Small intestine (tissue), 7 donors: ENCODE data around the gene SART1. TPM values are rescaled to one million over a fixed set of nuclear protein-coding genes. Genes with fewer than 3 reads are reported as not detected.
"Not testable (repeated sequence)": the region's sequence is repeated elsewhere in the genome, so short reads cannot be mapped to it uniquely, and the experiment has no call there.

Experiments used
- DNase-seq, 2 donors: peaks; one replicate each; pipeline versions ENCODE4 v3.0.0 to v3.0.0-alpha.2; 2013
- FAIRE-seq: peaks from 2 replicates; lab custom pipeline; 2012; peaks lifted over from hg19 to GRCh38; lab: Jason Lieb, UNC
- H3K27ac ChIP-seq, 3 donors: one replicate each; pipeline ENCODE4 v1.5.1; 2013; ENCODE audit warnings: low read length in 2 of 3, mild to moderate bottlenecking in 2 of 3, control low read depth in 1 of 3, inconsistent platforms in 1 of 3, low read depth in 1 of 3, moderate library complexity in 1 of 3
- H3K27me3 ChIP-seq, 3 donors: one replicate each; pipeline ENCODE4 v1.6.1; 2013; ENCODE audit warnings: low read length in 3 of 3, inconsistent platforms in 1 of 3; ENCODE audit not compliant: control insufficient read depth in 3 of 3, insufficient read depth in 3 of 3
- H3K36me3 ChIP-seq, 3 donors: one replicate each; pipeline ENCODE4 v1.6.1; 2013; ENCODE audit warnings: low read length in 3 of 3, inconsistent platforms in 1 of 3, low read depth in 1 of 3, mild to moderate bottlenecking in 1 of 3, moderate library complexity in 1 of 3; ENCODE audit not compliant: control insufficient read depth in 3 of 3, insufficient read depth in 2 of 3
- H3K4me1 ChIP-seq, 3 donors: one replicate each; pipeline ENCODE4 v1.6.1; 2013; ENCODE audit warnings: low read length in 2 of 3, inconsistent platforms in 1 of 3, low read depth in 1 of 3, mild to moderate bottlenecking in 1 of 3, moderate library complexity in 1 of 3; ENCODE audit not compliant: control insufficient read depth in 3 of 3, insufficient read depth in 2 of 3
- H3K4me3 ChIP-seq, 3 donors: one replicate each; pipeline ENCODE4 v1.5.1; 2013; ENCODE audit warnings: low read length in 3 of 3, control low read depth in 1 of 3, inconsistent platforms in 1 of 3, low read depth in 1 of 3, mild to moderate bottlenecking in 1 of 3, moderate library complexity in 1 of 3
- H3K9me3 ChIP-seq, 2 donors: one replicate each; pipeline ENCODE4 v1.6.1; 2013; ENCODE audit warnings: low read depth in 1 of 2, low read length in 1 of 2; ENCODE audit not compliant: control insufficient read depth in 2 of 2, insufficient read depth in 1 of 2
- WGBS, 3 donors: extraction: QIAGEN DNeasy Blood & Tissue Kit; methylation state at CpG; one replicate each; pipeline ENCODE4 v1.1.7; 2013; 5-methylcytosine and 5-hydroxymethylcytosine counted together
- polyA plus RNA-seq, 4 donors: library from polyadenylated mRNA; stranded (reverse) in 3 of 4; unstranded in 1 of 4; fragments of 200-250 nt in 3 of 4; fragments of 120-200 nt in 1 of 4; gene quantifications; one replicate each; pipeline versions ENCODE4 v1.2.1 to v1.2.3, GENCODE V29; 2013
- donor health status: healthy with polysubstance abuse.
- donor health status: control.
- donor health status: control.
- donor health status: Bipolar disorder and iron deficiency.
- donor health status: healthy.

The SART1 gene
- polyA plus RNA-seq, 4 donors = 39.3 to 95.9 (median 52.9) TPM

GRCh38 chr11:66015454-66015881, 53.9 kb downstream of the SART1 start:
- no peak overlapping the region for H3K4me3 ChIP-seq
- no peak for DNase-seq
- H3K9me3 ChIP-seq = no peaks in the 10 kb centered on the region
- no peaks in the 10 kb centered on the region for H3K36me3 ChIP-seq
- no peak for FAIRE-seq
- WGBS, 3 donors = 83 to 96% (median 89%) methylated on average over 5 to 7 of the region's 7 CpGs
- no peak overlapping the region for H3K27ac ChIP-seq
- peaks cover 0 to 2% (median 0%) of the 10 kb centered on the region in 3 donors for H3K4me1 ChIP-seq
- peaks cover 0 to 34% (median 15%) of the 10 kb centered on the region in 3 donors for H3K27me3 ChIP-seq

GRCh38 chr11:66015936-66016792, 54.6 kb downstream of the SART1 start:
- no peak overlapping the region for H3K4me3 ChIP-seq
- peaks cover 0 to 27% (median 13%) of the 10 kb centered on the region in 3 donors for H3K27me3 ChIP-seq
- no peaks in the 10 kb centered on the region for H3K36me3 ChIP-seq
- FAIRE-seq (no peak), DNase-seq (no peak)
- H3K27ac ChIP-seq = no peak overlapping the region
- H3K4me1 ChIP-seq = peaks cover 0 to 2% (median 0%) of the 10 kb centered on the region in 3 donors
- WGBS, 3 donors = 80 to 82% (median 81%) methylated on average over 18 of the region's 18 CpGs
- no peaks in the 10 kb centered on the region for H3K9me3 ChIP-seq

- 83 to 85% (median 84%) methylated on average over 10 of the region's 10 CpGs for WGBS, 3 donors
- Histone ChIP-seq H3K9me3 (no peaks in the 10 kb centered on the region), H3K4me1 (peaks cover 0 to 2% (median 0%) of the 10 kb centered on the region in 3 donors), H3K27me3 (peaks cover 0 to 24% (median 12%) of the 10 kb centered on the region in 3 donors), H3K4me3 (no peak overlapping the region), H3K36me3 (no peaks in the 10 kb centered on the region), H3K27ac (no peak overlapping the region)
- FAIRE-seq (no peak), DNase-seq (no peak)
Measured at GRCh38 chr11:66016793-66017177, 55.3 kb downstream of the SART1 start.

GRCh38 chr11:66017321-66017720, 55.8 kb downstream of the SART1 start:
- WGBS, 3 donors = 58 to 82% (median 71%) methylated on average over 4 of the region's 4 CpGs
- Histone ChIP-seq H3K36me3 (no peaks in the 10 kb centered on the region), H3K9me3 (no peaks in the 10 kb centered on the region), H3K27me3 (peaks cover 0 to 19% (median 9%) of the 10 kb centered on the region in 3 donors), H3K4me1 (no peaks in the 10 kb centered on the region), H3K27ac (no peak overlapping the region), H3K4me3 (no peak overlapping the region)
- DNase-seq = no peak
- no peak for FAIRE-seq

- no peaks in the 10 kb centered on the region for H3K4me1 ChIP-seq
- H3K9me3 ChIP-seq = no peaks in the 10 kb centered on the region
- H3K27me3 ChIP-seq = peaks cover 0 to 15% (median 0%) of the 10 kb centered on the region in 3 donors
- no peaks in the 10 kb centered on the region for H3K36me3 ChIP-seq
- H3K27ac ChIP-seq = no peak overlapping the region
- FAIRE-seq = no peak
- DNase-seq = no peak
- 61 to 75% (median 67%) methylated on average over 7 to 8 of the region's 8 CpGs for WGBS, 3 donors
- H3K4me3 ChIP-seq = no peak overlapping the region
Measured at GRCh38 chr11:66020212-66020611, 58.7 kb downstream of the SART1 start.

GRCh38 chr11:66020618-66021357, 59.3 kb downstream of the SART1 start:
- H3K27me3 ChIP-seq = peaks cover 0 to 15% (median 0%) of the 10 kb centered on the region in 3 donors
- H3K4me3 ChIP-seq = no peak overlapping the region
- 78 to 82% (median 80%) methylated on average over 21 to 25 of the region's 25 CpGs for WGBS, 3 donors
- no peaks in the 10 kb centered on the region for H3K4me1 ChIP-seq
- no peak overlapping the region for H3K27ac ChIP-seq
- no peaks in the 10 kb centered on the region for H3K9me3 ChIP-seq
- FAIRE-seq (no peak), DNase-seq (no peak)
- no peaks in the 10 kb centered on the region for H3K36me3 ChIP-seq

- FAIRE-seq (no peak), DNase-seq (peak; percentile 47 to 78)
- Histone ChIP-seq H3K4me3 (no peak overlapping the region), H3K9me3 (no peaks in the 10 kb centered on the region), H3K27me3 (peaks cover 0 to 15% (median 0%) of the 10 kb centered on the region in 3 donors), H3K4me1 (no peaks in the 10 kb centered on the region), H3K27ac (no peak overlapping the region), H3K36me3 (no peaks in the 10 kb centered on the region)
- WGBS, 3 donors = 15 to 20% (median 19%) methylated on average over 46 of the region's 46 CpGs
Measured at GRCh38 chr11:66022401-66023185, 61.1 kb downstream of the SART1 start.

- DNase-seq, H3K9me3 ChIP-seq, FAIRE-seq, H3K36me3 ChIP-seq, H3K4me3 ChIP-seq, H3K27ac ChIP-seq, H3K4me1 ChIP-seq: not testable (repeated sequence)
- 48 to 84% (median 57%) methylated on average over 4 to 5 of the region's 5 CpGs for WGBS, 3 donors
- peaks cover 0 to 15% (median 0%) of the 10 kb centered on the region in 3 donors for H3K27me3 ChIP-seq
Measured at GRCh38 chr11:66023186-66023440, 61.6 kb downstream of the SART1 start.
